Gastrocnemius medialis (tissue), 4 donors: ENCODE measurements around the gene UBXN2A.

Experiments
- CTCF ChIP-seq, 5 experiments: fragments of 450-650 bp in 3 of 5; fragments of 200-600 bp in 2 of 5; sonication (generic) in 2 of 5; IDR thresholded peaks in 4 of 5; conservative IDR thresholded peaks in 1 of 5; 1 replicate in 4 of 5; 2 replicates in 1 of 5; pipeline ENCODE4 v1.5.1; 2016 to 2019; ENCODE audit warnings: antibody characterized with exemption in 5 of 5, mild to moderate bottlenecking in 3 of 5, moderate library complexity in 3 of 5
- POLR2A ChIP-seq, 2 donors: fragments of 450-650 bp; IDR thresholded peaks; one replicate each; pipeline ENCODE4 v1.6.1; 2017; ENCODE audit warnings: antibody characterized with exemption in 2 of 2, mild to moderate bottlenecking in 2 of 2, moderate library complexity in 2 of 2

DNA sequence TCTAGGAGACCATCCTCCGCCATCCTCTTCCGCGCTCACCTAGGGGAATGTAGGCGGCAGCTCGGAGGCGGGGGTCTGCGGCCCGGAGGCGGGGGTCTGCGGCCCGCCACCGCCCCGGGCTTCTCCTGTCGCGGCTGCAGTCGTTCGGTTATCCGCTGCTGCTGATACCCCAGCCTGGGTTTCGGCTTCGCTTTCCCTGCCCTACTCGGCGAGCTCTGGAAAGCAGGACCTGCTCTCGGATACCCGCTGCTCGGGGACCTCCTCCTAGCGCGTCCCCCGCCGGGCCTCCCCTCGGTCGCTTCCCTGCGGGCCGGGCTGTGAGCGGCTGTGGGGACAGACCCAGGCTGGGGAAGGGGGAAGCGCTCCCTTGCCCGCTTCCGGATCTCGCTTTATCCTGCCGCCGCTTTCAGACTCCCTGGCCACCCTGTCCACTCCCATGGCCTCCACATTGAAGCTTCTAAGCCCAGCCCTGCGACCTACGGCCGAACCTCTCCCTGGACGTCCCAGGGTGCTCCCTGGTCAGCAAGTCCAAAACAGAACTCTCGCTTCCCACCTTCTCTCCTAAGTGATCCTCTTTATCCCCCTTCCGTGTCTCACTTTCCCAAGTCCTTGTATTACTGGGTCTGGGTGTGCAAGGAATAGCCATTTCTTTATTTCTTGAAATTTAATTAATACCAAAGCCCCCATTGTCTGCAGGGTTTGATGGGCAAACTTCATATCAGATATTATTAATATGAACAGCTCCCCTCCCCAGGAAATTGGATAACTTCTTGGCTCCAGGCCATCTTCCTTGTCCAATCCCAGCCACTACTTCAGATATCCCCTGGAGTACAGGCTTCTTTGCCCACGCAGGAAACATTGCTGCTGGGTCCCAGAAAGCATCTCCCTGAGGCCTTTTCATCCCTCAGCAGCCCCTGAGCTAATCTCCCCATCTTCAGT is 110.0 kb downstream of the UBXN2A start:
- no peak for TF ChIP-seq POLR2A (IDR thresholded peaks at IDR 0.05)
- TF ChIP-seq CTCF (IDR thresholded peaks at IDR 0.05 in 4 of 5, conservative IDR thresholded peaks at IDR 0.05 in 1 of 5) = no peak
